GM21717 (cell line): ENCODE results near the gene USH2A.
"Not testable (repeated sequence)": the region's sequence is repeated elsewhere in the genome, so short reads cannot be mapped to it uniquely, and the experiment has no call there.

Experiments
- ATAC-seq: cut with Tn5 transposase; IDR thresholded peaks from one replicate; pipeline ENCODE4 v1.9.1; 2021; ENCODE audit warnings: mild to moderate bottlenecking, moderate library complexity; ENCODE audit not compliant: unreplicated experiment

The USH2A gene

DNA sequence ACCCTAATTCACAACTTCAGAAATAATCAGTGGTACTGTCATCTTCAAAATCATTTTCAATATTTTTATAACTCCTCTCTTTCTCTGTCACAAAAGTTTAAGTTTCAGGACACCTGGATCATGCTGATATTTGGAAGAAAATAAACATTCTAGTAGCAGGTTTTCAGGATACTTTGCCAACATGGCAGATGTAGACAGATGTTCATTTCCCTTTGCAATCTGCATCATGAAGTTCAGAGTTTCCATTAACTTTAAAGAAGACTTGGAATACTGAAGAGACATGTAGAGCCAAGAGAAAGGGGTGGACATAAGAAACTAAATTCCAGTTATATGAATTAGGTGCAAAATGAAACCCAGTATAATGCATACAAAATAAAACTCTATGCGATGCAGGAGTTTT is 218.1 kb downstream of the USH2A start:
- no peak for ATAC-seq

DNA sequence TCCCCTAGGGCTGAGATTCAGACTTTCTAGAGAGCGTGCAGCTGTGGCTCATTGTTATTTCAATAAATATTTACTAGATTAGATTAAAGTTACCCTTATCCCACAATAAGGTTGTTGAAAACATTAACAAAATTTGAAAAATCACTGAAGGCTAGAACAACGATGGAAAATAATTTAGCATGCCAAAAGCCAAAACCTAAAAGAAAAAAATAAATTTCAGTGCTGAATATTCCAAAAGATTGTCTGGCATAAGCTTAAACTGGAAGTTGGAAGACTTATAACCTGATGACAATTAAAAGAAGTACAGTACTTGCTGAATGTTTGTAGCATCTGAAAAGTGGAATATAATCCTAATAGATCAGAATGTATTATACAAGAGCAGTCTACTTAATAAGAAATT is 221.3 kb downstream of the USH2A start:
- ATAC-seq = no peak

DNA sequence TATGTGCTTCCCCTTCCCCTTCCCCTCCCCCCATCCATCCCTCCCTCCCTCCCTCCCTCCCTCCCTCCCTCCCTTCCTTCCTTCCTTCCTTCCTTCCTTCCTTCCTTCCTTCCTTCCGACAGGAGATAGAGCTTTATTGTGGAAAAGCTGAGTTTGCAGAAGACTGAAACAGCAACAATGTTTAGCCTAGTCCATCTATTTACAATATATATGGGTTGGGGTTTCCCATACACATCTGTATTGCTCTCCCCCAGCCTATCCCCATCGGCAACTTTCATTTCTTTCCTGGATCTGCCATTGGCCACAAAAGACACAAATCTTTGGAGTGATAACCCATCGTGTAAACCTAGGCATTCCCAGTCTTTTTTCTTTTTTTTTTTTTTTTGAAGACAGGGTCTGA is 222.3 kb downstream of the USH2A start:
- ATAC-seq = no peak

DNA sequence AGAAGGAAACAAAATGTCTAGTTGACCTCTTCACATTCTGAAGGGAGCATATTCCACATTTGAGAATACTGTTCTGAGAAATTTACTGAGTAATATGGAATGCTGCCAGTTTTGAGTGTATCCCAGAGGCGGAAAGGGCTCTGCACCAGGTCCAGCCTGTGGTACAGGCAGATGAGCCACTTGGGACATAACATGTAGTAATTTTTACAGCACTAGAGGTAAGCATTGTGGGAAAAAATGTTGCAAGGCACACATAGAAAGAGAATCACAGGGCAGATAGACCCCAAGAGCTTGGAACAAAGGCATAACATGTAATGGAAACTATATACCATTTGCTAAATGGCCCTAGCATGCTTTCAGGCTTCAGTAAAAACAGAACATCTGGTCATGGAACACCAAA is 228.5 kb downstream of the USH2A start:
- ATAC-seq = no peak

DNA sequence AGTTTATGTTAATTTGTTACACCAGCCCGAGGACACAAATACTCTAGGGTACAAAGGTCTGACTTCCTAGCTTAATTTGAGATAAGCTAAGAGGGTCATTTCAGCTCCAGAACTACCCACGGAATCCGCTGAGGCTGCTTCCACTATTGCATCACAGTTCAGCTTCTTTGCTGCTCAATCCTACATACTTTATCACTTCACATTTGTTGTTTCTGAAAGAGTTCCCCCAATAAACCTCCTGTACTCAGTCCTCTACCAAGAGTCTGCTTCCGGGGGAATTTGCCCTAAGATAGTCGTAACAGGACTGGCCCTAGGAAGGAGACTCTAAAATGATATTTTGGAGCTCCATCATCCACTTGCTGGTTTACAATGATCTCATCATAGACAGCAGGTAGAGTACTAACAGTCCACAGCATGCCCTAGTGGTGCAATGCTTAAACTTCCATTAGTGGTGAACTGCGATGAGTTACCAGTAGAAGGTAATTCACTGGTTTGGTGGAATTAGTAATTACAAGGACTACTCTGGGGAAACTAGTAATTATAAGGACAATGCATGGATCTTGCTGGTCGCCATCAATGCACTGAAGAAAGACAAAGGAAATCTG is 229.3 kb downstream of the USH2A start:
- ATAC-seq = no peak

DNA sequence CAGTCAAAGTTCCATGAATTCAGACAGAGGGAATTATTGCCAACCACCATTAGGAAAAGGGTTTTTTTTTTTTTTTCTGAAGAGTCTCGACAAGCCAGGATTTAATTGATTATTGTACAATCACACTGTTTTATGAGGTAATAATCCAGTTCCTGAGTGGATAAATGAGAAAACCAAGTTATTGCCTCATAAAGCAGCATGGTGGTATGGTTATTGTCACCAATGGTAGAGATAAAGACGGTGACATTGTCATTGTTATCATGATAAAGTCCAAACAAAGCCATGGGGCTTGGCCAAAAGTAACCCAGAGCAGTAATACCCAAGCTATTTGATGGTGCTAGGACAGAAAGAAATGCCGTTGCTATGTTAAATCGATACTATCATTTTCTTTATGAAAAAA is 232.8 kb downstream of the USH2A start:
- no peak for ATAC-seq

DNA sequence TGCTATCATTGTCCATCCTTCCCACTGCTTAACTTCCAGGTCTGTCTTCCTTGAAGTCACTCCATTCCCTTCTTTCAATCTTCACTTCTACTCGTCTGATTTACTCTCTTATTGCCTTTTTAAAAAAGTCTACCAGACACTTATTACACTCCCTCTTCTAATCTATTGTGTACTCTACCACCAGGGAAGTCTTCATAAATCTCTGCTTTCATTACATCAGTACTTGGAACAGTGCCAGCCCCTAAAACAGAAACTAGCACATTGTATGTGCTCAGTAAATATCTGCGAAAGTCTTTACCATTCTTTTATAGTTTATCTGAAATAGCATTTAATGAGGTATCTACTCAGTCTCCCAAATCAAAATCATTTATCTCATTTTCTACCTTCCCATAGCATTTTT is 236.4 kb downstream of the USH2A start:
- ATAC-seq = no peak

DNA sequence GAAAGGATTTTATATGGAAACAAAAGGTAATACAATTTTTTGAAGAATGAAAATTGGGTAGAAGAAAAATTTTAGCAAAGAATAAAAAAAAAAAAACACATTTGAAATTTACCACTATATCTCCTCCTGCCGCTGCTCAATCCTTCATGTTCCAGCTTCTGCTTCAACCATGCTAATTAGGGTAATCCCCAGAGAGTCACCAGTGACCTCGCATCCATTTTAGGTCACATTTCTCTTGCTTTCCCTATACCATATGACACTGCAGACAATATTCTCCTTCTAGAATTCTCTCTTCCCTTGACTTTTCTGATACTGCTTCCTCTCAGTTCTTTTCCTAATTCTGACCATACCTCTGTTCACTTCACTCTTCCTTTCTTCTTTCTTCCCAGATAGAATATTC is 237.1 kb downstream of the USH2A start:
- ATAC-seq = no peak

DNA sequence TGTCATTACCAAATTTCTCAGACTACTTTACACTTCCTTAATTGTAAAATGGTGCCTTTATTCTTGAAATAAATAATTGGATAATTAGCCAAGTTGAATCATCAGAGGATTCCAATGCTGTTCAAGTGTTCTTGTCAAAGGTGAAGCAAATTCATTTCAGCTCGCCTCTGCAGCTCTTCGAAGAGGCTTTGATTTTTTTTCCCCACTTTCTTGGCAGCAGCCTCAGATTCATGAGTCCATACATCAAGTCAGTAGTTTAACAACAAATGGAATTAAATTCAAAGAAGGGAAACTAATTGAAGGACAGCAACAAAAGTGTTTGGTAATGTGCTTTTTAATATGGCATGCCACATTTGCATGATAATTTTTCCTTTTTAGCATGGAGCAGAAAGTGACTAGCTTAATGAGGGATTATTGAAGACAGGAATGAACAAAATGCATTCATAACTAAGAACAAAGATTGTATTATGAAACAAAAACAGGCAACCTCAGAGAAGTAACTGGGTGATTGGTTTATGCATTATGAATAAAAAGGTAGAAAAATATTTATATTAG is 239.0 kb downstream of the USH2A start:
- no peak for ATAC-seq

DNA sequence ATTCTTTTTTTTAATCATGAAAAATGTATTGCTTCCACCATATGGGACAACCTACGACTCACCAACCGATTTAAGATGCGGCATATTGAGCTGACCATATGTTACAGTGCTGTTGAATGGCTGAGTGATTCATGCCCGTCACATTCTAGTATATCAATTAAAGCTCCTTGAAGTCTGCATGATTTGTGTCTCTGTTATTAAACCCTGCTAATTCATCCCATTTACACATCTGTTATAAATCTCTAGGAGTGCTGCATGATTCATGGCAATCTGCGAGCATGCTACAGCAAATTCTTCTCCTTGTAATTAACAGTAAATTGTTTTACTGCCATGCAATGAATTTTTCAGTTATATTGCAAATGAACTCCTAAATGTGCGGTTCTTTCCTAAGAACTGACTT is 239.8 kb downstream of the USH2A start:
- ATAC-seq = no peak

DNA sequence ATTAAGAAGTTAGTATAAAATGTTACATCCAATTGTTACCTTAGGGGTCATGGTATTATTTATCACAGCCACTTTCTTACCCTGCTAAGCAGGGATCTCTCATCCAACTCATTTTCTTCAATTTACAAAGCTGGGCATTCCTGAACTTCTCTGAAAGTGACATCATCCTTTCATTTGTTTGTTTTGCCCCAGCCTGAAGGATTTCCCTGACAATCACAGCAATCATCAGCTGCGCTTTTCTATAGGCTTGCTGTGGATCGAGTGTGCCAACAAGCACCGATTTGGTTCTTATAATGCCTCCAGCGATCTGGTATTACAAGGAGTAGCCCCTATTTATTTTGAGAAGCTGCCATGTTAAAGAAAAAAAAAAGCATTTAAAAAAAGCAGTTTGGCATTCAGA is 240.2 kb downstream of the USH2A start:
- ATAC-seq = no peak

DNA sequence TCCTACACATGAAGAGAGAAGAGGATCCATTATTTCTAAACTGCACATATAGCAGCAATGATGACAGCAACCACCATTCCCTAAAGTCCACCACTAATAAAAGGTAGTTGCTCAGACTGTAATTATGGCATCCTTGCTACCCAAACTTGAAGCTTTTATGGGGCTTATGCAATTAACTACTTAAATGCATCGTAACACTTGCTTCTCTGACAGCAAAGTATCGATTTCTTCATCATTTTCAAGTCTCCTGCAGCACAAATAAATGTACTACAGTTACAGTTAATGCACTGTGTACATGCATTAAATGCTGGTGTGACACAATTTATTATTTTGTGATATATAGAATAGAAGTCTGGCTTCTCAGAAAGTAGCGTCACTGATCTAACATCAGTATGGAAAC is 241.7 kb downstream of the USH2A start:
- no peak for ATAC-seq

DNA sequence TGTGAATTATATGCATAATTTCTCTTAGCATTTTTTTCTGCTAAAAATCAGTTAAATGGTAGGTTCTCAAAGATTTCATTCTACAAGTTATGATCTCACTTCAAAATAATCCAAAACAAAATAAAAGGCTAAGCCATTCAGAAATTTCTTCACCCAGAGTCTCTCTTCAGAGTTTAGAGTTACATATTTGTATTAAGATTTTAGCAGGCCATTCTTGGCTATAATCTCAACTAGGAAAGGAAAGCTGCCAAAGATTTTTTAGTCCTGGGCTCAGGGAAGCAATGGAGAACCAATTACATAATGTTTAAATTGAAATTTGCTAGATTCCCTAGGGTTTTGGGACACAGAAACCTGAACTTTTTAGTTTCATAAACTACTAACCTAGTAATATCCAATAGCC is 245.0 kb downstream of the USH2A start:
- ATAC-seq = no peak

DNA sequence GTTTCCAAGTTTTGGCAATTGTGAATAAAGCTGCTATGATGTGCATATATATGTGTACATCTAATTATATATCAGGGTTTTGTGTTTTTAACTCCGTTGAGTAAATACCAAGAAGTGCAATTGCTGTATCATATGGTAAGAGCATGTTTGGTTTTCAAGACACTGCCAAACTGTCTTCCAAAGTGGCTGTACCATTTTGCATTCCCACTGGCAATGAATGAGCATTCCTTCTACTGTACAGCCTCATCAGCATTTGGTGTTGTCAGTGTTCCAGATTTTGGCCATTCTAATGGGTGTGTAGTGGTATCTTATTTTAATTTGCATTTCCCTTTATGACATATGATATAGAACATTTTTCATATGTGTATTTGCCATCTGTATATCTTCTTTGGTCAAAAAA is 246.3 kb downstream of the USH2A start:
- ATAC-seq = no peak

DNA sequence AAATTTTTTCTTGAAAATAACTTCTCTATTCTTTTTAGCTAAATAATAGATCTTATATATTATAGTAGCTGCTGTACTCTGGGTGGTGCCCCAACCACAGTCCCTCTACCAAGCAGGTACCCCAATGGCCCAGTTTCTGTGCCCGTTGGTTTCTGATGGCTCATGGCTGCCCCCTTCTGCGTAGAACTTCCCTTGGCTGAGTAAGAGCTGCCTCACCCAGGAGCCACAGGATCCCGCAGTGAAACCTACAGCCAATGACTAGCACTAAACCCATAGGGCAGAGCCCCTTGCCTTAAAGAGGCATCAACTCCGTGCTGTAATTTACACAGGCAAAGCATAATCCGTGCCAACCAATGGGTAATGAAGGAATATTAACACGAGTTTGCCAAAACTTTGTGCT is 247.5 kb downstream of the USH2A start:
- ATAC-seq = no peak

DNA sequence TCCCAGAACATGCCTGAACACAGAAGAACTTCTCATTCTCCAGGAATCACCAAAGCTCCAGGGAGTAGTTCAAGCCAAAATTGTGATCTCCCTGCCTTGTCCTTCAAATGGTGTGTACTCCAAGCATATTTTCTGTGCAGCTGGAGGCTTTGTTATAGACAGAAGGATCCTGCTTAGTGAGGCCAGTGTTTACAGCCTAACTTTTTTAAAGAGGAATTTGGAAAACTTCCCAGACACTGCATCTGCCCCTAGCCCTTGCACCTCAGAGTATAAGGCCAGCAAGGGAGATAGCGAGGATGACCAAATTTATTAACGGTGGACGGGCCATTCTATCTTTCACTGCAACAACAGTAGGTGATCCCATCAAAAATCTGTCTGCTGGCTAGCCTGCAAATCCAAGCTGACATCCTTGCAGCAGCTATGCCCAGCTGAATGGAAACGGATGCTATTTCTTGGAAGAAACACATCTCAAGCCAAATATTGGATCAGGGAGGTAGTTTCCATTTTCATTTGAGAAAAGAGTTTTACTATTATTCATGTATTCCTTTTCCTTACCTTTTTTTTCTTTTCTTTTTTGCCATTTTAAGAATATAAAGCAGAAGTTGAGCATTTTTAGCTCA is 249.8 kb downstream of the USH2A start:
- no peak for ATAC-seq

DNA sequence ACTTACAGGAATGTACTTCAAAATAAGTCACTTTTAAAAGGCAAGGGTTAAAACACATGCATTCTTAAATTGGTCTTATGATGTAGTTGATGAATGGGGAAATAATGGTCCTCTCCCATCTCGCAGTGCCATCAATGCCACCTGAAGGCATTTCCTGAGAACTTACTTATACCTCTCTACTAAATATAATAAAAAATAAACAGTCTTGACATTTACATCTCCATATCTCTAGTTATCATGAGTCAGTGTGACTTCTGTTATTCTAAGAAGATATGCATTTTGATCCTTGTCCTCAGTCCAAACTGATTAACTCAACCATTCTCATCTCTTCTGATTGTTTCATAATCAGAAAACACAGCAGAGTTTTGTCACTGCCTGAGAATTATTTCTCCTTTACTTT is 253.9 kb downstream of the USH2A start:
- no peak for ATAC-seq

DNA sequence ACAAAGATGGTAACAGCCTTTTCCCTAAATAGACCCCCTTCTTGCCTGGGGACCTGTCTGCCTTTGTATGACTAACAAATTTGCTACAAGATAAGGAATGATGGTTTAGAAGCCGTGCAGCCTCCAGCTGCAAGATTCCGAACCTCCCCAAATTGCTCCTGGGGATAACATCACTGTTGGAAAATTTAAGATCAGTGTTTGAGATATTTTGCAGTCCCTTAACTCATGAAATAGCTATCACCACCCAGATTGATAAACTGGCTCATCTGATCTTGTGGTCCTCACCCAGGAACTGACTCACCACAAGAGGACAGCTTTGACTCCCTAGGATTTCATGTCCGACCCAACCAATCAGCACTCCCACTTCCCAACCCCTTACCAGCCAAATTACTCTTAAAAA is 254.7 kb downstream of the USH2A start:
- ATAC-seq = no peak

DNA sequence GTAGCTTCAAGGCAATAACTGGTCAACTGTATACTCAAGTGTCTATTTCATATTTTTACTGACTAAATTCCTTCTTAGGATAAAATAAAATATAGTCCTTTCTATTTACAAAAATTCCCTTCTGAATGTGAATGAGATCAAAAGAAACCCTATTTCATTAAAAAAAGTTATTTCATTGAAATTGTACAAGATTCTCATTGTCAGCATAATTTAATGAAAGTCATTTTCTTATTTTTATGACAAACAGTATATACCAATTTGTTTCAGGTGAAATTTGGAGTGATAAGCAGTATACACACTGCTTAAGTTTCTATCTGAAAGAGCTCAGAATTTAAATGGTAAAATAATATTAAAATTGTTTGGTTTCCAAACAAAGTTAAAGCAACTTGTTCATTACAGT is 269.2 kb downstream of the USH2A start:
- ATAC-seq = no peak

DNA sequence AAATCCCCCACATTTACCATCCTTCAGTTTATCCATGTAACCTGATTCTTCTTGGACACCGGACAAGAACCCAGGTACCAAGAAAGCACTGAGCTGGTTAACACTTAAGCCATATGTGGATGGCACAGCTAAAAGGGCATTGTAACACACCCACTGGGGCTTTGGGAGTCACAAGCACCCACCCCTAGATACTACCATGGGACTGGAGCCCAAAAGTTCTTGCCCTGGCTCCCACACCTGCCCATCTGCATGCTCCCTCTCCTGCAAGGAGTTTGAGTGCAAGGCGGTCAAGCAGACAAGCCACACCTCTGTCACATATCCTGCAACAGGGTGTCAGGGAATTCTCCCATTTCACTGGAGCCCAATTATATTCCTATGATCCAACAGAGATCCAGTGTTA is 270.1 kb downstream of the USH2A start:
- no peak for ATAC-seq

DNA sequence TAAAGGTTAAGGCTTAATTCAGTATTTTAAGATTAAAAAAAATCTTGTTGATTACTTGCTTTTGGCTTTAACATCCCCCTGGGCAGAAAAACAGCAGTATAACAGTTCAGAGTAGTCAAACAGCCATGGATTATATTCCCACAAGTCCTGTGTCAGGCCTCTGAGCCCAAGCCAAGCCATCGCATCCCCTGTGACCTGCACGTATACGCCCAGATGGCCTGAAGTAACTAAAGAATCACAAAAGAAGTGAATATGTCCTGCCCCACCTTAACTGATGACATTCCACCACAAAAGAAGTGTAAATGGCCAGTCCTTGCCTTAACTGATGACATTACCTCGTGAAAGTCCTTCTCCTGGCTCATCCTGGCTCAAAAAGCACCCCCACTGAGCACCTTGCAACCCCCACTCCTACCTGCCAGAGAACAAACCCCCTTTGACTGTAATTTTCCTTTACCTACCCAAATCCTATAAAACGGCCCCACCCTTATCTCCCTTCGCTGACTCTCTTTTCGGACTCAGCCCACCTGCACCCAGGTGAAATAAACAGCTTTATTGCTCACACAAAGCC is 277.7 kb downstream of the USH2A start:
- ATAC-seq = not testable (repeated sequence)

DNA sequence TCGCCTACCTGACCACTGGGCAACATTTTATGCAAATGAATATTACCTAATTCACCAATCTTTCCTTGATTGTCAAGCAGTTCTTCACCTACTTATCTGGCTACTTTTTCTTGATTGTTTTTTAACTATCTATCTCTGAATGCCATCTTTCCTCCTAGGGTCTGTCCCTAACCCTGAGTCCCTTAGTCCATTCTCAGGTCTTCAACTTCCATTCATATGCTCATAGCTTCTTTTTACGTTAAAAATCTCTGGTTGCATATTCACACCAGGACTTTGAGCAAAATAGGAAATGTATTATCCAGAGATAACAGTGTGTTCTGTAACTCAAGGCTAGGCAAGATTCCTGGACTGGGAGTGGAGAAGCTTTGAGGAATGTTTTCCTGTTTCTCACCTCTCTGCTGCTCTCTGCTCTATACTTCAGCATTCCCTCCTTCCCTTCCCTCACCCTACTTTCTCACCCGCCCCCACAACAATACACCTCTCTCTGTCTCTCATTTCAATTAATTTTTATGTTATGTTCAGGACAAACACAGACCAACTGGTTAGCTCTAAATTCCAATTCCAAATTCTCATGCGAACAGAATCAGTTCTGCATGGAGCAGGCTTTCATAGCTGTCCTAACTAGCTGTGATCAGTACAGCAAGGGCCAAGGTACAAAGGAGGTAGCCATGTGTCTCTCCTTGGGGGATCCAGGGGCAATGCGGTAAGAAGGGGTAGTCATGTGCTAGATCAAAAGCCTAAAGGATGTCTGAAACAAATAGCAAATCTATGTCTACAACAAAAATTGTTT is 278.4 kb downstream of the USH2A start:
- ATAC-seq = no peak
